Endothelial cell of umbilical vein (primary cell): ENCODE data around the gene CMTM4. TPM values are rescaled to one million over a fixed set of nuclear protein-coding genes. Genes with fewer than 3 reads are reported as not detected.
A peak's percentile ranks its signal among the peaks of the same experiment; 100 is the strongest.

ENCODE experiments used
- BruUV-seq: library from RNA; stranded (reverse); fragments of 400-500 nt; replicated peaks from 2 replicates; lab custom pipeline; 2021; lab: Mats Ljungman, UMichigan
- CTCF ChIA-PET: fragments of 300-600, 350-600 bp; sonication (Branson Sonifier 250); formaldehyde crosslinking; loops from one replicate; lab custom pipeline; 2021; ENCODE audit warnings: antibody characterized with exemption, inconsistent platforms; lab: Charles Lee
- POLR2A ChIA-PET: fragments of 300-600, 350-600 bp; sonication (Branson Sonifier 250); formaldehyde crosslinking; loops from one replicate; lab custom pipeline; 2021; ENCODE audit warnings: antibody characterized with exemption, inconsistent platforms; lab: Charles Lee
- DNase-seq: peaks from one replicate; pipeline ENCODE4 v3.0.0-alpha.2; 2011; ENCODE audit warnings: low read depth, low spot score
- FAIRE-seq: peaks from 2 replicates; lab custom pipeline; 2011; peaks lifted over from hg19 to GRCh38; lab: Jason Lieb, UNC
- H2AFZ ChIP-seq: 2 replicates; pipeline ENCODE4 v1.6.0; 2012; ENCODE audit warnings: low read depth, low read length, control low read depth, inconsistent platforms
- H3K27ac ChIP-seq: 2 replicates; pipeline ENCODE4 v1.5.1; 2011; ENCODE audit warnings: low read depth, mild to moderate bottlenecking, control low read depth, low read length, moderate library complexity; ENCODE audit not compliant: insufficient read depth
- H3K27me3 ChIP-seq, 2 experiments: 2 replicates each; pipeline versions ENCODE4 v1.6.0 to v1.6.1; 2011; ENCODE audit warnings: low read length in 2 of 2, mixed read lengths in 1 of 2; ENCODE audit not compliant: control insufficient read depth in 2 of 2, insufficient read depth in 2 of 2
- H3K36me3 ChIP-seq, 2 experiments: 2 replicates in 1 of 2; 3 replicates in 1 of 2; pipeline ENCODE4 v1.5.1; 2011; ENCODE audit warnings: low read length in 2 of 2, mild to moderate bottlenecking in 1 of 2, moderate library complexity in 1 of 2; ENCODE audit not compliant: control insufficient read depth in 2 of 2, insufficient read depth in 2 of 2; ENCODE audit errors: extremely low read depth in 1 of 2
- H3K4me1 ChIP-seq: 3 replicates; pipeline ENCODE4 v1.5.1; 2011; ENCODE audit warnings: mild to moderate bottlenecking, low read length; ENCODE audit not compliant: control insufficient read depth, insufficient read depth; ENCODE audit errors: extremely low read depth
- H3K4me2 ChIP-seq: 2 replicates; pipeline ENCODE4 v1.6.1; 2011; ENCODE audit warnings: low read length, control low read depth, mixed read lengths; ENCODE audit not compliant: insufficient read depth
- H3K4me3 ChIP-seq, 3 experiments: fragments of 200-600 bp in 1 of 3; sonication (generic), shearing (Covaris generic) in 1 of 3; replicated peaks in 1 of 3; 2 replicates each; pipeline ENCODE4 v1.5.1; 2011 to 2016; ENCODE audit warnings: control low read depth in 3 of 3, low read length in 3 of 3, mild to moderate bottlenecking in 2 of 3, inconsistent platforms in 1 of 3, low read depth in 1 of 3, moderate library complexity in 1 of 3; ENCODE audit not compliant: insufficient read depth in 1 of 3
- H3K79me2 ChIP-seq: 2 replicates; pipeline ENCODE4 v1.6.0; 2012; ENCODE audit warnings: low read length, inconsistent platforms; ENCODE audit not compliant: control insufficient read depth, insufficient read depth
- H3K9ac ChIP-seq: replicated peaks from 2 replicates; pipeline ENCODE3; 2011; ENCODE audit warnings: low read length, control low read depth; ENCODE audit not compliant: insufficient read depth; ENCODE audit errors: extremely low read depth
- H3K9me1 ChIP-seq: replicated peaks from 3 replicates; pipeline ENCODE4 v1.6.0; 2011; ENCODE audit warnings: mild to moderate bottlenecking, low read length; ENCODE audit not compliant: control insufficient read depth, insufficient read depth; ENCODE audit errors: extremely low read depth
- H3K9me3 ChIP-seq: replicated peaks from 2 replicates; pipeline ENCODE4 v1.5.1; 2012; ENCODE audit warnings: low read length, inconsistent platforms; ENCODE audit not compliant: control insufficient read depth, insufficient read depth
- H4K20me1 ChIP-seq: replicated peaks from 2 replicates; pipeline ENCODE3; 2011; ENCODE audit warnings: mild to moderate bottlenecking, low read length; ENCODE audit not compliant: control insufficient read depth, insufficient read depth; ENCODE audit errors: extremely low read depth
- GATA2 ChIP-seq: IDR thresholded peaks from 2 replicates; pipeline ENCODE4 v1.7.0; 2011; ENCODE audit warnings: low read depth, mild to moderate bottlenecking, moderate library complexity, mixed read lengths, low read length; ENCODE audit not compliant: insufficient read length, insufficient read depth
- dilution Hi-C: fragments of 300-500 bp; cut with MboI; formaldehyde crosslinking; loops from one replicate; pipeline ENCODE4 v1.15.0; 2019; ENCODE audit warnings: low sequenced_read_pairs; ENCODE audit not compliant: extremely low pct_ligation_motif_present
- intact Hi-C: fragments of 100-400 bp; cut with micrococcal nuclease; formaldehyde crosslinking; loops from one replicate; pipeline ENCODE4 v1.10.0; 2022
- polyA plus RNA-seq, 4 experiments: library from polyadenylated mRNA; depleted of rRNA in 3 of 4; stranded (reverse) in 3 of 4; unstranded in 1 of 4; fragments of >200 nt; gene quantifications; 2 replicates each; pipeline versions ENCODE4 v1.2.1 to v1.2.3, GENCODE V29; 2011 to 2012; ENCODE audit warnings: missing spikeins in 1 of 4
- total RNA-seq: library from RNA; stranded (reverse); gene quantifications from 2 replicates; pipeline ENCODE4 v1.2.3, GENCODE V29; 2021
- TF ChIP-seq, protein P1 (sequence below), 2 donors: IDR thresholded peaks; 1 replicate in 1 of 2; 2 replicates in 1 of 2; pipeline ENCODE4 v1.5.1; 2011; ENCODE audit warnings: low read length in 2 of 2, mild to moderate bottlenecking in 2 of 2, moderate library complexity in 2 of 2, control low read depth in 1 of 2, inconsistent platforms in 1 of 2, low read depth in 1 of 2; ENCODE audit not compliant: insufficient read depth in 1 of 2; ENCODE audit errors: extremely low read depth in 1 of 2

Gene CMTM4
- total and polyA plus RNA-seq, 2 donors (not counting 3 experiments of a cell fraction or from before 2014, with no cell fraction given) = 9.0 to 10.7 TPM

DNA sequence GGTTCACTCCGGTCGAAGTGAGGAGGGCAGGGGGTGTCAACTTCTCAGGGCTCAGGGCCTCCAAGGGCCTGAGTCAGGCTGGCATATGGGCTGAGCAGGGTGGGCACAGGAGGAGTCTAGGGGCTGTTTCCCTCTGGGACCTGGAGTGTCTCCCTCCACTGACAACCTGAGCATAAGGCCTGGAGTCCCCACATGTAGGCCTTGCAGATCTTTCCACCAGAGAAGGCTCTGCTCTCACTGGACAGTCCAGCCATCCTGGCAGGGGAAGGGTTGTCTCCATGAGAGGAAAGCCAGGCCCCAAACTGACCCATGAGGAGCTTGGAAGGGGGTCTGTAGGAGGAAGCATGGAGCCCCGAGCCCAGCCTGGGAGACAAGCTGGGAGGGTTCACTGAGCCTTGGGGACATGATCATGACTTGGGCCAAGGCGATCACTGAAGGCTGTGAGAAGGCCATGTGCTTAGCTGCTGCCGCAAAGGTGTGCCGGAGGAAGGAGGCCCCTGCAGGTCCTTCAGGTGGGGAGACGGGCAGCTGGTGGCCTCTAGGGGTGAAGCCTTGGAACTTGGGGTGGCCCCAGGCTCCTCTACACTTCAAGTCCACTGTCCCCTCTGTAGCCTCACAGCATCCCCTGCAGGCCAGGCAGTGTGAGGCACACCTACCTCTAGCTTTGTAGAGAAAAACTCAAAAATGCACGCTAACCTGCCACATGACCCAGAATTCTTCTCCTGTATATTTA lies 107.4 kb downstream of the CMTM4 start:
- Histone ChIP-seq H3K9ac (no peak overlapping the region), H3K79me2 (no peaks in the 10 kb centered on the region), H3K36me3 (no peaks in the 10 kb centered on the region), H2AFZ (no peak overlapping the region), H3K4me1 (peaks cover 7% of the 10 kb centered on the region), H3K4me2 (no peak overlapping the region), H3K9me3 (no peaks in the 10 kb centered on the region), H3K9me1 (no peaks in the 10 kb centered on the region), H3K27ac (no peak overlapping the region), H4K20me1 (no peaks in the 10 kb centered on the region), H3K4me3 (no peak overlapping the region), H3K27me3 (no peaks in the 10 kb centered on the region)
- peak; percentile 21 for FAIRE-seq
- ChIA-PET POLR2A (no interaction called here), CTCF (interaction anchor here (0.5 to 2.3 kb wide), 25 partner anchors 8 to 247 kb away, joined by 3 to 24 read pairs (median 4); partner anchors contain the start of genes CMTM2 and CMTM3)
- intact Hi-C loops (loop anchor here (1.0 to 5.0 kb wide), 4 partner anchors 36 to 182 kb away; partner anchors contain the start of gene CKLF), dilution Hi-C loops (no loop called here)
- peak; percentile 45 for DNase-seq
- TF ChIP-seq, protein P1, sequence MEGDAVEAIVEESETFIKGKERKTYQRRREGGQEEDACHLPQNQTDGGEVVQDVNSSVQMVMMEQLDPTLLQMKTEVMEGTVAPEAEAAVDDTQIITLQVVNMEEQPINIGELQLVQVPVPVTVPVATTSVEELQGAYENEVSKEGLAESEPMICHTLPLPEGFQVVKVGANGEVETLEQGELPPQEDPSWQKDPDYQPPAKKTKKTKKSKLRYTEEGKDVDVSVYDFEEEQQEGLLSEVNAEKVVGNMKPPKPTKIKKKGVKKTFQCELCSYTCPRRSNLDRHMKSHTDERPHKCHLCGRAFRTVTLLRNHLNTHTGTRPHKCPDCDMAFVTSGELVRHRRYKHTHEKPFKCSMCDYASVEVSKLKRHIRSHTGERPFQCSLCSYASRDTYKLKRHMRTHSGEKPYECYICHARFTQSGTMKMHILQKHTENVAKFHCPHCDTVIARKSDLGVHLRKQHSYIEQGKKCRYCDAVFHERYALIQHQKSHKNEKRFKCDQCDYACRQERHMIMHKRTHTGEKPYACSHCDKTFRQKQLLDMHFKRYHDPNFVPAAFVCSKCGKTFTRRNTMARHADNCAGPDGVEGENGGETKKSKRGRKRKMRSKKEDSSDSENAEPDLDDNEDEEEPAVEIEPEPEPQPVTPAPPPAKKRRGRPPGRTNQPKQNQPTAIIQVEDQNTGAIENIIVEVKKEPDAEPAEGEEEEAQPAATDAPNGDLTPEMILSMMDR (IDR thresholded peaks at IDR 0.05; ENCODE audit: extremely low read depth in 1 of 2, insufficient read depth in 1 of 2, low read depth in 1 of 2, low read length in 2 of 2) = peak; percentile 62 to 76
- TF ChIP-seq GATA2 = no peak
- no TSS peak for BruUV-seq
